ENCODE measurements around the gene TBCD. TPM values are rescaled to one million over a fixed set of nuclear protein-coding genes. Genes with fewer than 3 reads are reported as not detected.

The TBCD gene
- total RNA-seq, 1 donor from 2014 or later: 49.9 TPM

DNA sequence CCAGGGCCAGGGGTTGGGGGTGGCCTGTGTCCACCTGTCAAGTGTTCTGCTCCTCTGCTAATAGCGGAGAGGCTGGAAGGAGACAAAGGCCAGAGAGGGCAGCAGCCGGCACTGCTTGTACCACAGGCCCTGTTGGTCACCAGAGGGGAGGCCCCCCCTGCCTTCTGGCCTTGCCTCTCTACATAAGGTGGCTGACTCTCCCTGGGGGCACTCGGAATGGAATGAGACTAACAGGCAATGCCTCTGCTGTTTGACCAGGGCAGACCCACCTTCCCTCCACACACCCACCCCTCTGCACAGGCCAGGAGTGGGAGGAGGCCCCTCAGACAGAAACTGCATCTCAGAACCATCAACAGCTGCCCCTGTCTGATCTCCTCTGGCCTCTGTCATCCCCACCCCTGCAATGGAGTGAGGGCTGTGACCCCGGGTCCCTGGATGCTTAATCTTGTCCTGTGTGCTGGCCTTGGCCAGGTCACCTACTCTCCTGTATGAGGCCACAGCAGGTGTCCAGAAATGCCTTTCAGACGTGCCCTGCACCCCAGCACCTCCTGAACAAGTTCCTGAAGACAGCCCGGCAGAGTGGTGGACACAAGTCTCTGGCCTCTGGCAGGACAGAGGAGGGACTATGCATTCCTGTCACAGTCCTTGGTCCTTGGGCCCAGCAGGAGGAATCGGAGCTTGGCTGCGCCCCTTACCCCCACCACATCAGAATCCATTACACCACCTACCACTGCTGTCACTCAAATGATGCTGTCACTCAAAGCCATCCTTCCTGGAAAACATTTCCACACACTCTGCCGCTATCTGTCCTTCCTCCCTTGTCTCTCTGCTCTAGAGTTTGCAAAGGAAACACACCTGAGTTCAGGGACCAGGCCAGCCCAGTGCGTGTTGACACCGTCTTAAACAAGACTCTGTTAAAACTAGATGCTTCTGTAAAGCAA is 195.5 kb downstream of the TBCD start:
- ChIA-PET CTCF (no interaction called here), POLR2A (no interaction called here)
- no peak overlapping the region for H3K4me3 Mint-ChIP-seq
- H3K4me1 Mint-ChIP-seq: no peaks in the 10 kb centered on the region
- intact Hi-C loops (cut with micrococcal nuclease): no loop called here
- H3K36me3 Mint-ChIP-seq (ENCODE audit: low read depth): peaks cover 52% of the 10 kb centered on the region
- no peak overlapping the region for H3K27ac Mint-ChIP-seq
- H3K9me3 Mint-ChIP-seq: peaks cover 29% of the 10 kb centered on the region
- DNase-seq (no peak), ATAC-seq (ENCODE audit: low read depth) (no peak)
- TF ChIP-seq, protein P1, sequence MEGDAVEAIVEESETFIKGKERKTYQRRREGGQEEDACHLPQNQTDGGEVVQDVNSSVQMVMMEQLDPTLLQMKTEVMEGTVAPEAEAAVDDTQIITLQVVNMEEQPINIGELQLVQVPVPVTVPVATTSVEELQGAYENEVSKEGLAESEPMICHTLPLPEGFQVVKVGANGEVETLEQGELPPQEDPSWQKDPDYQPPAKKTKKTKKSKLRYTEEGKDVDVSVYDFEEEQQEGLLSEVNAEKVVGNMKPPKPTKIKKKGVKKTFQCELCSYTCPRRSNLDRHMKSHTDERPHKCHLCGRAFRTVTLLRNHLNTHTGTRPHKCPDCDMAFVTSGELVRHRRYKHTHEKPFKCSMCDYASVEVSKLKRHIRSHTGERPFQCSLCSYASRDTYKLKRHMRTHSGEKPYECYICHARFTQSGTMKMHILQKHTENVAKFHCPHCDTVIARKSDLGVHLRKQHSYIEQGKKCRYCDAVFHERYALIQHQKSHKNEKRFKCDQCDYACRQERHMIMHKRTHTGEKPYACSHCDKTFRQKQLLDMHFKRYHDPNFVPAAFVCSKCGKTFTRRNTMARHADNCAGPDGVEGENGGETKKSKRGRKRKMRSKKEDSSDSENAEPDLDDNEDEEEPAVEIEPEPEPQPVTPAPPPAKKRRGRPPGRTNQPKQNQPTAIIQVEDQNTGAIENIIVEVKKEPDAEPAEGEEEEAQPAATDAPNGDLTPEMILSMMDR (IDR thresholded peaks at IDR 0.05): no peak
- no peaks in the 10 kb centered on the region for H3K27me3 Mint-ChIP-seq

DNA sequence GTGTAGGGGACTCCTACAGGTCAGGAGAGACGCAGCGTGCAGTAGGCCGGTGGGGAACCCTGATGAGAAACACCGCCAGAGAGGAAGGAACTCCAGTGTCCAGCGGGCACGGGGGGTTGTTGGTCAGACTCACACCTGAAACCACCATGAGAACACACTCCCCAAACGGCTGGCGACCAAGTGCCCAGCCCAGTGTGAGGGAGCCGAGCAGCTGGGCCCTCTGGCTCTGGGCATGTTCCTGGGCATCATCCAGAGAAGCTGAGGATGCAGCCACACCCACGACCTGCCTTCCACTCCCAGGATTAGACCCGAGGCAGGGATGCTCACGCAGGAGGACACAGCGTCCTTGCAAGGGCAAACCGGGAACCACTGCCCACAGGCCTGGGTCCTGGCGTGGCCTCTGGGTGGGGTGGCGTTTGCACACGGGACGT is 196.2 kb downstream of the TBCD start:
- POLR2A ChIA-PET: no interaction called here

DNA sequence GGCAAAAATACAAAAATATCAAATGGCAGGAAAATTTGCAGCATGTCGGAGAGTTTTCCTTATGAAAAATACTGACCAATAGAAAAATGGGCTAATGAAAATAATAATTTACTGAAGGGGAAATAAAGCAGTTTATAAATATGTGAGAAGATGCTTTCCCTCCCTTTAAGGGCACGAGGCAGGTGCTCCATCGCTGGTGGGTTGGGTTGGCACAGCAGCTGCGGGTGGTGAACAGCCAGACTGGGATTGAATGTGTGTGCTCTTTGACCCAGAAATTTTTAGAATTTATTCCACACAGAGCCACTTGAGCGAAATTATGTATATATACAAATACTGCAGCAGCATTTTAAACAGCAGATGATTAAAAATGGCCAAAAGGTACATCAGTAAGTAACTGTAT is 197.1 kb downstream of the TBCD start:
- intact Hi-C loops (cut with micrococcal nuclease): no loop called here
- no peaks in the 10 kb centered on the region for H3K27me3 Mint-ChIP-seq
- ChIA-PET CTCF (no interaction called here), POLR2A (no interaction called here)
- DNase-seq: no peak
- no peaks in the 10 kb centered on the region for H3K4me1 Mint-ChIP-seq
- TF ChIP-seq, protein P1 (IDR thresholded peaks at IDR 0.05): no peak
- H3K4me3 Mint-ChIP-seq: no peak overlapping the region
- ATAC-seq (ENCODE audit: low read depth): no peak
- H3K9me3 Mint-ChIP-seq: peaks cover 32% of the 10 kb centered on the region
- H3K27ac Mint-ChIP-seq: no peak overlapping the region
- peaks cover 45% of the 10 kb centered on the region for H3K36me3 Mint-ChIP-seq (ENCODE audit: low read depth)

More for the DNA sequence above, 196.2 kb downstream of the TBCD start:
- intact Hi-C loops (cut with micrococcal nuclease): no loop called here
- TF ChIP-seq, protein P1 (IDR thresholded peaks at IDR 0.05): no peak
- H3K9me3 Mint-ChIP-seq: peaks cover 35% of the 10 kb centered on the region
- no peaks in the 10 kb centered on the region for H3K27me3 Mint-ChIP-seq
- CTCF ChIA-PET: no interaction called here
- no peak overlapping the region for H3K27ac Mint-ChIP-seq
- no peak for DNase-seq
- H3K36me3 Mint-ChIP-seq (ENCODE audit: low read depth): peaks cover 50% of the 10 kb centered on the region
- H3K4me1 Mint-ChIP-seq: no peaks in the 10 kb centered on the region
- ATAC-seq (ENCODE audit: low read depth): no peak
- no peak overlapping the region for H3K4me3 Mint-ChIP-seq

DNA sequence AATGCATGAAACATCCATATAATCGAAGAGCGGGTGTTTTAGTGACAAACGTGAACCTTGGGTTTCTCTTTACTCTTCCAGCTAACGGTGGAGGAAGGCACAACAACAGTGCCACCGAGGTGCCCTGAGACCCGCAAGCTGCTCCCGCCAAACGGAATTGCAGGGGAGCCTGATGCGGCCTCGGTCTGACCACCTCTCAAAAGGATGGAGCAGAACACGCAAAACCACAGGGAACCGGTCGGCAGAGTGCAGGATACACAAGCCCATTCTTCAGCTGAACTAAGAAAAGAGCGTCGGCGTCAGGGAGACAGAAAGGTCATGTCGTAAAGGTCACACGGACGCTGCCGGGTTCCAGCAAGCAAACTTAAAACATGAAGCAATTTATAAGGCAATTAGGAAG is 197.5 kb downstream of the TBCD start:
- DNase-seq (no peak), ATAC-seq (ENCODE audit: low read depth) (no peak)
- TF ChIP-seq, protein P1 (IDR thresholded peaks at IDR 0.05): no peak
- intact Hi-C loops (cut with micrococcal nuclease): no loop called here
- POLR2A ChIA-PET: no interaction called here
- Mint-ChIP-seq H3K36me3 (ENCODE audit: low read depth) (peaks cover 40% of the 10 kb centered on the region), H3K9me3 (peaks cover 29% of the 10 kb centered on the region), H3K4me3 (no peak overlapping the region), H3K4me1 (no peaks in the 10 kb centered on the region), H3K27me3 (no peaks in the 10 kb centered on the region), H3K27ac (no peak overlapping the region)
- CTCF ChIA-PET: no interaction called here

DNA sequence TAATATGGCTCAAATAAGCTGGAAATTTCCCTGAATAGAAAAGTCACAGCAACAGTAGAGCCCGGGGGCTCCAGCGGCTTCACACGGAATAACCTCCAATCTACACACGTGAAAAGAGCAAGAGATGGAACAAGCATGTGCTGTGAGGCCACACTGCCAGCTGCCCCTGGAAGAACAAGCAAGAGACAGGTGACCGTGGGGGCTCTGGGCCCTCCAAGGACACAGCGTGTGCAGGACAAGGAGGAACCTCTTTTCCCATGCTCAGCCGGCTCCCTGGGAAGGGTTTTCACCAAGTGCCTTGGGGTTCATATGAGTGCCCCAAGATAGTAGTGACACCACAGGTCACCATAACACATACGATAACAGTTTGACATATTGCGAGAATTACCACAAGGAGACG is 198.1 kb downstream of the TBCD start:
- H3K27me3 Mint-ChIP-seq: no peaks in the 10 kb centered on the region
- DNase-seq: no peak

More for the DNA sequence above, 198.1 kb downstream of the TBCD start:
- H3K9me3 Mint-ChIP-seq: peaks cover 26% of the 10 kb centered on the region
- H3K4me1 Mint-ChIP-seq: no peaks in the 10 kb centered on the region
- peaks cover 38% of the 10 kb centered on the region for H3K36me3 Mint-ChIP-seq (ENCODE audit: low read depth)
- intact Hi-C loops (cut with micrococcal nuclease): no loop called here
- no peak overlapping the region for H3K4me3 Mint-ChIP-seq
- TF ChIP-seq, protein P1 (IDR thresholded peaks at IDR 0.05): no peak
- CTCF ChIA-PET: no interaction called here
- POLR2A ChIA-PET: no interaction called here
- H3K27ac Mint-ChIP-seq: no peak overlapping the region
- ATAC-seq (ENCODE audit: low read depth): no peak

Data from activated B cell treated with CpG ODN at 0.5 μM for 24 hours (primary cell).